GM18502 (cell line): ENCODE data around the gene INTS14.

Experiments
- ATAC-seq: cut with Tn5 transposase; IDR thresholded peaks from one replicate; pipeline ENCODE4 v1.9.1; 2021; ENCODE audit warnings: mild to moderate bottlenecking; ENCODE audit not compliant: unreplicated experiment, poor library complexity

The INTS14 gene

GRCh38 chr15:65540314-65540713, 70.6 kb downstream of the INTS14 start:
- ATAC-seq, result no peak

- ATAC-seq, result no peak
Measured at GRCh38 chr15:65535192-65535591, 75.7 kb downstream of the INTS14 start.

- ATAC-seq, result no peak
Measured at GRCh38 chr15:65533057-65533756, 77.7 kb downstream of the INTS14 start.

- ATAC-seq, result no peak
Measured at GRCh38 chr15:65532738-65533051, 78.2 kb downstream of the INTS14 start.

GRCh38 chr15:65530318-65531111, 80.4 kb downstream of the INTS14 start, which contains the start of gene HACD3:
Gene HACD3, plus strand, starts transcription at chr15:65530463. Its CDS starts 169 bp downstream, at chr15:65530632.
- peak; percentile 79 for ATAC-seq

GRCh38 chr15:65529762-65530317, 81.1 kb downstream of the INTS14 start:
- ATAC-seq, result peak; percentile 23
